HG02884 (cell line): ENCODE measurements around the gene CALML5.

Experiments used
- ATAC-seq: cut with Tn5 transposase; IDR thresholded peaks from one replicate; pipeline ENCODE4 v1.9.1; 2021; ENCODE audit warnings: mild to moderate bottlenecking, moderate library complexity; ENCODE audit not compliant: unreplicated experiment

The CALML5 gene

DNA sequence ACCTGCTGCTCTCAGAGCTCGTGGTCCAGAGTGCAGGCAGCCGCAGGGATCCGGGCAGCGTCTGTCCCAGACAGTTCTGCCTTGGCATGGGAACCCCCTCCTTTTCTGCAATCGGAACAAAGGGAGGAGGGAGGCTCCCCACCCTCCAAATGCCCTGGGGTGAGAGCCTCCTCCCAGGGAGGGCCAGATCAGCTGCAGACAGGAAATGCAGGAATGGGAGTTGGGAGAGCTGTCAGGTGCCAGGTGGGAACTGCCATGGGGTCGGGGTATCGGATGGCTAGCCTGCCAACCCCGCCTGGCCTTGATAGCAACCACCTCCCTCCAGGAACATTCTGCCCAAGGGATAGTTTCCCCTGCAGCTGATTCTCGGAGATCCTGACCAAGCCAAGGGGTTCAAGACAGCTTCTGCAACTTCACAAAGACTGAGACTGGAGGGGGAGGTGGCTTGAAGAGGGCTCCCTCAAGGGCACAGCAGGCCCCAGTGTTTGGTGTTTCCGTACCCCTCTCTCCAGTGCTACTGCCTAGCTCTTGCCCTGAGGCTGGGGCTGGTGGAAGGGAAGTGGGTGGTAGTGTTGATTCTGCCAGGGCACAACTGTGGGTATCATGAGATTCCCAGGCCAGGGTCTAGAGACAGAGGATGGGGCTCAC lies at the start of gene CALML5:
Gene CALML5, minus strand, starts transcription at position 78 of the 648 bp plus-strand sequence. CDS start 132 bp downstream, outside the sequence.
- no peak for ATAC-seq

DNA sequence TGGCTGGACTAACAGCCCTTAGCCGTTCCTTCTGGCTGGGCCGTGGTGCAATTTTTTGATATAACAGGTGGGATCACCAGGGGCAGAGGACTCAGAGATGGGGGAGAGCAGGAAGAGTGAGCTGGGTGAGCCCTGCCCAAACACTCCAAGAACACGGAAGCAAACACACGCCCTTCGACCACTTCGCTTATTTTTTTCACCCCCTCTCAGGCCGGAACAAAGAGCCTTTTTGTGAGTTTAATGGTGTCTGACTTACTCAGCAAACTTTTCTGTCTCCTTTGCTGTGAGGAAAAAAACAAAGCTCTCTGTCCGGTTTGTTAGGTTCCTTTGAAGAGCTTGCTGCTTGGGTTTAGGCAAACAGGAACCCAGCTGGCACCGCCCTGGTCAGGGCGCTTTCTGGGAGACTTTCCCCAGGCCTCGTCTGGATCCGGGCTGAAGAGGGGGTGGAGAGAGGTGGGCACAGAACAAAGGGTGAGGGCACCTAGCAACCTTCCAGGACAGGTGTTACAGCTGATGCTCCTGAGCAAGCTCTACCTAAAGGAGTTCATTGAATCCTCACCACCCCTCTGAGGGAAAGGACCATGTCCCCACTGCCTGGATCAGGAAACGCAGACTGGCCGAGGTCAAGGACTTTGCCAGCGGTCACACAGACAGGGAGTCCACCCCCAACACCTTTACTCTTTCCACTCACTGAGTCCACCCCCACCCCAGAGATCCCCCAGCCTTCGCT lies 48.7 kb upstream of the CALML5 start:
- no peak for ATAC-seq

DNA sequence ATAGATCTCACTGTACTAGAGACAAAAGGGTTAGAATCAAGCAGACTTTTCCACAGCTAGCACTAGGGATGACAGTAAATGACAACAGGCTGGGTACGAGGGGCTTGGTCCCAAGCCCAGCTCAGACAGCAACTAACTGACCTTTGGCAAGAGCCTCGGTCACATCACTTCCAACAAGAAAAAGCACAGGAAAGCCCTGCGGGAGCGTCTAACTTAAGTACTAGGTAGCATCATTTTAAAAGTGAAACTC lies 48.2 kb upstream of the CALML5 start:
- no peak for ATAC-seq

GRCh38 chr10:5546891-5547680 lies 47.7 kb upstream of the CALML5 start:
- ATAC-seq = no peak

- no peak for ATAC-seq
Observed at GRCh38 chr10:5545778-5546710, 46.7 kb upstream of the CALML5 start.

- no peak for ATAC-seq
Observed at GRCh38 chr10:5545426-5545777, 46.0 kb upstream of the CALML5 start.

- no peak for ATAC-seq
Observed at GRCh38 chr10:5545011-5545410, 45.6 kb upstream of the CALML5 start.

DNA sequence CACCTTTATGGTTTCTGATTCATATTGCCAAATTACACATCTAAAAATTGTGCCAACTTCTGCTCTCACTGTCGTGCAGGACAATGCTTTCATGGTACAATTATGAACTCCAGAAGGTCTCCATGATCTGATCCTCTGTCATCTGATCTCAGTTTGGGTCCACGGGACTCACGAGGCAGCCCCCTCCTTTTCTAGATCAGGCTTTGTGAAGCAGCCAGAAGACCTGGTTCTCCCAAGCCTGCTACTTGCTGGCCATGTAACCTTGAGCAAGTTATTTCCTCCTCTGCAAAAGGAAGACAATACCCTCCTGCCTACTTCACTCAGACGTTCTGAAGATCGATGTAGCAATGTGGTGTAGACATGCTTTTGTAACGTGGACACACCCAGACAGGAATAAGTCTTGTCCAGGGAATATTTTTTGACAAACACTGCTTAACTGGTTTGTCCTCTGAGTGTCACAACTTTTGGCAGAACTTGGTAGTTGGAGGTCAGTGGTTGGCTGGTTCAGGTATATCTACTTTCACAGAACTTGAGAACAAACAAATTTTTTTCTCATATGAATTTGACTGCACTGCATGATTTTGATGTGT lies 44.9 kb upstream of the CALML5 start:
- ATAC-seq = no peak

- no peak for ATAC-seq
Observed at GRCh38 chr10:5543623-5544022, 44.3 kb upstream of the CALML5 start.

GRCh38 chr10:5542100-5542499 lies 42.7 kb upstream of the CALML5 start:
- no peak for ATAC-seq

- no peak for ATAC-seq
Observed at GRCh38 chr10:5540891-5541290, 41.5 kb upstream of the CALML5 start.

DNA sequence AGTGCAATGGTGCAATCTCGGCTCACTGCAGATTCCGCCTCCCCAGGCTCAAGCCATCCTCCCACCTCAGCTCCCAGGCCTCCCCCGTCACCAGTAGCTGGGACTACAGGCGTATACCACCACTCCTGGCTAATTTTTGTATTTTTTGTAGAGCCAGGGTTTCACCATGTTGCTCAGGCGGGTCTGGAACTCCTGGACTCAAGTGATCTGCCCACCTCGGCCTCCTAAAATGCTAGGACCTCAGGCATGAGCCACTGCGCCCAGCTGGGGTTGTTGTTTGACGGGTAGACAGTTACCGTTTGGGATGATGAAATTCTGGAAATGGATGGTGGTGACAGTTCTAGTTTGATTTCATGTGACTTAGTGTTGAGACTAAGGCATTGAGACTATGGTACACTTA lies 40.7 kb upstream of the CALML5 start:
- ATAC-seq = no peak

GRCh38 chr10:5538892-5539651 lies 39.7 kb upstream of the CALML5 start:
- ATAC-seq = no peak

- no peak for ATAC-seq
Observed at GRCh38 chr10:5538446-5538845, 39.1 kb upstream of the CALML5 start.

DNA sequence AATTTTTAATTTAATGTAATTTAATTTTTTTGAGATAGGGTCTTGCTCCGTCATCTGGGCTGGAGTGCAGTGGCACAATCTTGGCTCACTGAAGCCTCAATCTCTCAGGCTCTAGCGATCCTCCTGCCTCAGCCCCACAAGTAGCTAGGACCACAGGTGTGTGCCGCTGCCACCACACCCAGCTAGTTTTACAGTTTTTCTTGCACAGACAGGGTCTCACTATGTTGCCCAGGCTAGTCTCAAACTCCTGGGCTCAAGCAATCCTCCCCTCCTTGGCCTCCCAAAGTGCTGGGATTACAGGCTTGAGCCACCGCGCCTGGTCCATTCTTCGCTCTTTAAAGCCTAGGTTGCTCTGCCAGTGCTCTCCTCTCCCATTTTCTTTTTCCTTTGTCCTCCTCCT lies 38.3 kb upstream of the CALML5 start:
- no peak for ATAC-seq

DNA sequence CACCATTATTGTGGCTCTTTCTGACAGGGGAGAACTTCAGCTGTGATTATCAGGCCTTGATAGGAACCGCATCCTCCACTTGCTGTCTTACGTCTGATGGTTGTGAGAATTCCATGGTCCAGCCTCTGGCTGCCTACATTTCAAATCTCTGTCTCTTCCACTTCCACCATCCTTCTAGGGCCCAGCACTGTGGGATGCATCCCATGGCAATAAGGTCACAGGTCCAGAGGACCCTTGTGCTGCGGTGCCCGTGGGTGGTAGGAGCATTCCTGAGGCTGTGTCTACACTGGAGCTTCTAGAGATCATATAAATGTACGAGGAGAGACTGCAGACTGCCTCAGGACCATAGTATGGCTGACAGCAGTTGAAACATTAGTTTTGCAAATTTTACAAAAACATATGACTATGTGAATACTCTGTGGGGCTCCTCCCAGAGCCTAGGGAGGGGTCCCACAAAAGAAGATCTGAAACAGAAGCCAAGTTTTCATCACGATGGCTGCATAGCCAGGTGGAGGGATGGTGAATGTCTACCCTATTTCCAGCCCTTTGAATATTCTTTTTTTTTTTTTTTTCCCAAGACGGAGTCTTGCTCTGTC lies 37.2 kb upstream of the CALML5 start:
- ATAC-seq = no peak

- no peak for ATAC-seq
Observed at GRCh38 chr10:5534880-5535856, 35.8 kb upstream of the CALML5 start.

GRCh38 chr10:5534051-5534821 lies 34.9 kb upstream of the CALML5 start:
- ATAC-seq = no peak
